ENCODE measurements around the gene BBS2. TPM values are rescaled to one million over a fixed set of nuclear protein-coding genes. Genes with fewer than 3 reads are reported as not detected.
A peak's percentile ranks its signal among the peaks of the same experiment; 100 is the strongest.

Gene BBS2
- total and polyA plus RNA-seq, 9 of the 15 experiments (the other 6 are each of a cell fraction or from before 2014, with no cell fraction given) = 4.2 to 22.7 (median 10.2) TPM

DNA sequence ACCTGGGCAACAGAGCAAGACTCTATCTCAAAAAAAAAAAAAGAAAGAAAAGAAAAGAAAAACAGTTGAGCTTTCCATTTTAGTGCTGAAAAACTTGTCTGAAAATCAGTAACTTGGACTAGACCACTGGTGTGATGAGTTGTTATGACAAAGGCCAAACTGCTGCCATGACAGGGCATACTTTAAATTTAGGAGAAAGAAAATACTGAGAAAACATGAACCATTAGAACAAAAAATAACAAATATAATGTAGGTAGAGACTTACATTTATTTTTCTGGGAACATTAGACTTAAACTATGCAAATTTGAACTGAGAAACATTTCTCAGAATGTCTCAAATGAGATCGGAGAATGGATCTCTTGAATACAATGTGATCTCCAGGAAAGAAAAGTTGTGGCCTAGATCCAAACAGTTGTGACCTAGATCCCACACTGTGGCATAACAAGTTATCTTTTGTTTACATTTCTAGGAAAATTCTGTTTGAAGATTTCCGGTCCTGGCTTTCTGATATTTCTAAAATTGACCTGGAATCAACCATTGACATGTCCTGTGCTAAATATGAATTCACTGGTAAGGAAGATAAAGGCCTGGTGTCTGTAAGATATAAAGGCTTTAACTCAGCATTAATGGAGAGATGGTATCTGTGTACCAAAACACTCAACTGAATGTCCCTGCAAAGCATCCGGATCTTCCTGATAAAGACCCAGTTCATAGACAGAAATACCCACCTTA is 57.6 kb downstream of the BBS2 start (continued):
- TF ChIP-seq KDM4B (IDR thresholded peaks at IDR 0.05; ENCODE audit: borderline replicate concordance in 2 of 2, low read depth in 1 of 2) = no peak
- TF ChIP-seq, protein P1, sequence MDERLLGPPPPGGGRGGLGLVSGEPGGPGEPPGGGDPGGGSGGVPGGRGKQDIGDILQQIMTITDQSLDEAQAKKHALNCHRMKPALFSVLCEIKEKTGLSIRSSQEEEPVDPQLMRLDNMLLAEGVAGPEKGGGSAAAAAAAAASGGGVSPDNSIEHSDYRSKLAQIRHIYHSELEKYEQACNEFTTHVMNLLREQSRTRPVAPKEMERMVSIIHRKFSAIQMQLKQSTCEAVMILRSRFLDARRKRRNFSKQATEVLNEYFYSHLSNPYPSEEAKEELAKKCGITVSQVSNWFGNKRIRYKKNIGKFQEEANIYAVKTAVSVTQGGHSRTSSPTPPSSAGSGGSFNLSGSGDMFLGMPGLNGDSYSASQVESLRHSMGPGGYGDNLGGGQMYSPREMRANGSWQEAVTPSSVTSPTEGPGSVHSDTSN (CRISPR knock-in tag; IDR thresholded peaks at IDR 0.05; ENCODE audit: low read depth) = no peak
- TF ChIP-seq, protein P1 (tag; conservative IDR thresholded peaks at IDR 0.05; ENCODE audit: low read depth) = no peak
- TF ChIP-seq MBD2 (IDR thresholded peaks at IDR 0.05; ENCODE audit: borderline replicate concordance, low read depth) = peak; percentile 50; the same call in 1 of the 2 replicates
- TF ChIP-seq, protein P2, sequence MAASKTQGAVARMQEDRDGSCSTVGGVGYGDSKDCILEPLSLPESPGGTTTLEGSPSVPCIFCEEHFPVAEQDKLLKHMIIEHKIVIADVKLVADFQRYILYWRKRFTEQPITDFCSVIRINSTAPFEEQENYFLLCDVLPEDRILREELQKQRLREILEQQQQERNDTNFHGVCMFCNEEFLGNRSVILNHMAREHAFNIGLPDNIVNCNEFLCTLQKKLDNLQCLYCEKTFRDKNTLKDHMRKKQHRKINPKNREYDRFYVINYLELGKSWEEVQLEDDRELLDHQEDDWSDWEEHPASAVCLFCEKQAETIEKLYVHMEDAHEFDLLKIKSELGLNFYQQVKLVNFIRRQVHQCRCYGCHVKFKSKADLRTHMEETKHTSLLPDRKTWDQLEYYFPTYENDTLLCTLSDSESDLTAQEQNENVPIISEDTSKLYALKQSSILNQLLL (CRISPR knock-in tag; IDR thresholded peaks at IDR 0.05; ENCODE audit: borderline replicate concordance) = no peak
- no peak for TF ChIP-seq LCOR (CRISPR knock-in tag; IDR thresholded peaks at IDR 0.05)
- no peak for TF ChIP-seq TEAD2 (tag; IDR thresholded peaks at IDR 0.05)
- TF ChIP-seq KLF16 (IDR thresholded peaks at IDR 0.05) = peak; percentile 94
- TF ChIP-seq POLR2H (tag; IDR thresholded peaks at IDR 0.05; ENCODE audit: low read depth) = peak; percentile 61; the same call in 1 of the 2 replicates
- no peak for TF ChIP-seq NR2C1 (IDR thresholded peaks at IDR 0.05)
- 0 out of 2 replicates have a peak, but pooled peaks have one; percentile 37 for TF ChIP-seq NR2C1 (tag; IDR thresholded peaks at IDR 0.05)
- TF ChIP-seq ZNF316 (IDR thresholded peaks at IDR 0.05) = no peak
- no peak for TF ChIP-seq POLR2B (IDR thresholded peaks at IDR 0.05; ENCODE audit: low read depth, partially characterized antibody)
- no peak for TF ChIP-seq TCF7L2 (IDR thresholded peaks at IDR 0.05; ENCODE audit: low read depth, low read length)
- TF ChIP-seq HDAC1 (IDR thresholded peaks at IDR 0.05) = peak in 1 of 2 experiments; percentile 34; a peak in 1 of 4 replicates
- TF ChIP-seq CHD4 (IDR thresholded peaks at IDR 0.05; ENCODE audit: insufficient read depth, insufficient replicate concordance, low read depth, low read length, poor library complexity, severe bottlenecking) = no peak
- TF ChIP-seq CEBPG (CRISPR knock-in tag; IDR thresholded peaks at IDR 0.05) = no peak
- no peak for TF ChIP-seq CEBPG (tag; conservative IDR thresholded peaks at IDR 0.05 in 1 of 2, IDR thresholded peaks at IDR 0.05 in 1 of 2)
- TF ChIP-seq, protein P3, sequence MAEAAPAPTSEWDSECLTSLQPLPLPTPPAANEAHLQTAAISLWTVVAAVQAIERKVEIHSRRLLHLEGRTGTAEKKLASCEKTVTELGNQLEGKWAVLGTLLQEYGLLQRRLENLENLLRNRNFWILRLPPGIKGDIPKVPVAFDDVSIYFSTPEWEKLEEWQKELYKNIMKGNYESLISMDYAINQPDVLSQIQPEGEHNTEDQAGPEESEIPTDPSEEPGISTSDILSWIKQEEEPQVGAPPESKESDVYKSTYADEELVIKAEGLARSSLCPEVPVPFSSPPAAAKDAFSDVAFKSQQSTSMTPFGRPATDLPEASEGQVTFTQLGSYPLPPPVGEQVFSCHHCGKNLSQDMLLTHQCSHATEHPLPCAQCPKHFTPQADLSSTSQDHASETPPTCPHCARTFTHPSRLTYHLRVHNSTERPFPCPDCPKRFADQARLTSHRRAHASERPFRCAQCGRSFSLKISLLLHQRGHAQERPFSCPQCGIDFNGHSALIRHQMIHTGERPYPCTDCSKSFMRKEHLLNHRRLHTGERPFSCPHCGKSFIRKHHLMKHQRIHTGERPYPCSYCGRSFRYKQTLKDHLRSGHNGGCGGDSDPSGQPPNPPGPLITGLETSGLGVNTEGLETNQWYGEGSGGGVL (CRISPR knock-in tag; IDR thresholded peaks at IDR 0.05) = no peak
- TF ChIP-seq XRCC5 (IDR thresholded peaks at IDR 0.05; ENCODE audit: low read depth, low read length) = no peak
- 0 out of 2 replicates have a peak, but pooled peaks have one; percentile 24 for TF ChIP-seq ZNF584 (CRISPR knock-in tag; IDR thresholded peaks at IDR 0.05; ENCODE audit: low read depth)
- peak; percentile 83 for TF ChIP-seq ZSCAN29 (IDR thresholded peaks at IDR 0.05)
- TF ChIP-seq TAF9B (IDR thresholded peaks at IDR 0.05; ENCODE audit: partially characterized antibody) = peak; percentile 38
- TF ChIP-seq JUNB (CRISPR knock-in tag; conservative IDR thresholded peaks at IDR 0.05) = no peak

All from K562 (cell line).